Cardiac septum (tissue), 1 donor: ENCODE data around the gene FAM163B. TPM values are rescaled to one million over a fixed set of nuclear protein-coding genes. Genes with fewer than 3 reads are reported as not detected.

Experiments
- DNase-seq: peaks from one replicate; pipeline ENCODE4 v3.0.0-alpha.2; 2020; ENCODE audit warnings: low spot score
- intact Hi-C: fragments of 100-400 bp; cut with DNase I; formaldehyde crosslinking; loops from one replicate; pipeline ENCODE4 v1.14.0; 2022
- long read RNA-seq: library from polyadenylated mRNA; unstranded; transcript quantifications from one replicate; pipeline ENCODE4 v2.0.0, GENCODE V29; 2021
- total RNA-seq: library from RNA; stranded (reverse); fragmentation: NEBNext Ultra II Directional; extraction: Animal tissue kit (Norgen Biotek cat#: 25700); gene quantifications from one replicate; pipeline ENCODE4 v1.2.1, GENCODE V29; 2021
- donor health status: DM: no; HTN: no; CAD: no.

FAM163B gene
- total RNA-seq, result not detected
- long read RNA-seq, result 0 reads

DNA sequence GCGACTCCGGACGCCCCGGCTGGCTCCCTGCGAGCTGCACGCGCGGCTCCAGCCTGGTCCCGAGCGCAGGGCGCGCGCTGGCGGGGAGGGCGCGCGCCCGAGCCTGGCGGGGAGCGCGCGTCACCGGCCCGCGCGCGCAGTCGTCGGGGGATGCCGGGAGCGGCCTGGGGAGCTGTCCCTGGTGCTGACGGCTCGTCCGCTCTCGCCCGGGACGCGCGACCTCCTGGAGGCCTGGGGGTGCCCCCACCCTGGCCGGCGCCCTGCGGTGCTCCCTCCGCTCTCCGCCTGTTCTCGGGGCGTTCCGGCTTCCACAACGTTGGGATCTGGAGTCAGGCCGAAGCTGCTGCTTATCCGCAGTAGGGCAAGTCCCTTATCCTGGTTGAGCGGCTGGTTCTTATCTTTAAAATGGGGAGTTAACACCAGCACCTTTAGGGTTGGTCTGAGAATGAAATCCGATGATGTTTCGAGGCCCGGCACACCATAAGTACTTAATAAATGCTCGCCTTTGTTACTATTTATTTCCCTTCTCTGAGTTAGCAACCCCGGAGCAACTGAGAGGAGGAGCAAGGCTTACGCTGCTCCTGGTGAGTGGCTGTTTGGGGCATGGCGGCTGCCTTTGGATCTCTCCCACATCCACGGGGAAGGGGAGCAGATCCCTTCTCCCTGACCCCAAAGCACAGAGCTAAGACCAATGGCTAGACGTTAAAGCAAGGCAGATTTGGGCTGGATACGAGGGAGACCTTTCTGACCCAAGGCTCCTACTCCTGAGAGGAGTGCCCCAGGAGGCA is at the start of gene FAM163B:
FAM163B (minus strand) TSS at position 79 of the 788 bp plus-strand sequence. CDS start 29,166 bp downstream, outside the sequence.
- DNase-seq, result no peak
- intact Hi-C loops, result no loop called here

DNA sequence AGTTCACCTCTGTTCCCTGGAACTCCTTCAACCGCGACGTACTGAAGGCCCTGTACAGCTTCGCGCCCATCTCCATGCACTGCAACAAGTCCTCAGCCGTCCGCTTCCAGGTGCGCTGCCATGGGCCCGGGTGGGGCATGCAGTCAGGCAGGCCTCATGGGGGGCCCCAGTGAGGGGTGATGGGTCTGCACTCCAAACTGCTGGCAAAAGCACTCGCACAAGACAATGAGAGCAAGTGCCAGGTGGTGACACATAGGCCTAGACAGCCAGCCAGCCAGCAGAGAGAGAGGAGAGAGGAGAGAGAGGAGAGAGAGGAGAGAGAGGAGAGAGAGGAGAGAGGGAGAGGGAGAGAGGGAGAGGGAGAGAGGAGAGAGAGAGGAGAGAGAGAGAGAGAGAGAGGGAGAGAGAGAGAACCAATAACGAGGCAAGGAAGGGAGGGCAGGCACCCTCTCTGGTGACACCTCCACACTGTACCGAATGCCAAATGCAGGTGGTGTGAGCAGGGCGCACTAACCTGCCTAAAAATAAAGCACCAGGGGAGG is 48.0 kb upstream of the FAM163B start:
- intact Hi-C loops, result no loop called here
- no peak for DNase-seq

DNA sequence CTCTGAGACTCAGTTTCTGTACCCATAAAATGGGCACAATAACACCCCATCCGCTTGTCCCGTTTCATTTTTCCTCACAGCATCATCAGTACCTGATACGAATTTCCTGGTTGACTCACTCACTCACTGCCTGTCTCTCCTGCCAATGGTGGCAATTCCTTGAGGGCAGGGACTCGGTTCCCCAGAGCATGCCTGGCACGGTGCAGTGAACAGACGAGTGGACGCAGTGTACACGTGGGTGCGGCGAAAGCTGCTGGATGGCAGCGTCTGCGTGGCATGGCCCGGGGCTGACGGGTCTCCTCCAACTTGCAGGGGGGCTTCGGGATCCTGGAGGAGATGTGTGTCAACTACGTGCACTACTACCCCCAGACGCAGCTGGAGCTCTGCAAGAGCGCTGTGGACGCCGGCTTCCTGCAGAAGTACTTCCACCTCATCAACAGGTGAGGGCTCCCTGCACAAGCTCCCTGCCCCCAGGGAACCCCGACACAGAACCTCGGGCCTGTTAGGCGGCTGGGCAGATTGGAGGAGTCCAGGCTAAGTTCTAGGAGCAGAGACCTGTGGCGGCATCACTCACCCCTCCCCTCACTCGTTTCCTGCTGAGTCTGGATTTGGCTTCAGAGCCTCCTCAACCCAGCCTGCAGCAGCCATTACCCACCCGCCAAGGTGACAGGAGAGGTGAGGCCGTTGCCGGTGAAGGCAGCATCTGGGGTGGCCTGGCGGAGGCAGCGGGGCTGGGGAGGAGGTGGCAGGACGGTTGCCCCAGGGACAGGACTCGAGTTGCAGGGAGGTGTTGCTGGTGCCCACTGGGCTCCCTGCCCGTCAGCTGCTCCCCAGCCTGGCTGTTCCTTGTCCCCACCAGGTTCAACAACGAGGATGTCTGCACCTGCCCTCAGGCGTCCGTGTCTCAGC is 47.3 kb upstream of the FAM163B start:
- intact Hi-C loops, result no loop called here
- no peak for DNase-seq

DNA sequence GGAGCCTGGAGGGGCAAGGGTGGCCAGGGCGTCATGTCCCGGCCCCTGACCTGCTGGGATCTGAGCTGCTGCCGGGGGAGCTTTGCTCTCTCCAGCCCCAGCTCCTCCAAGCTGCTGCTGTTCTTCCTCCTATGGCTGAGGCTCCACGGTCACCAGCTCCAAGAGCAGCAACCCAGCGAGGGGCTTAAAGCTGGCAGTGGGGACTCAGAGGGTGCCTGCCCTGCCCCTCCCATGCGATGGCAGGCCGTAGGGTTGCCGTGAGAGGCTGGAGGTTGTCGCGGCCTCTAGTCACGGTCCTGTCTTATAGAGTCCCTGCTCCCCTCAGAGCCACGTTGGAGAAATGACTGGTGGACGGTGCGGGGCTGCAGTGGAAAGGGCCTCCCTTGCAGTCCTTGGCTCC is 46.5 kb upstream of the FAM163B start:
- no peak for DNase-seq
- intact Hi-C loops, result no loop called here

DNA sequence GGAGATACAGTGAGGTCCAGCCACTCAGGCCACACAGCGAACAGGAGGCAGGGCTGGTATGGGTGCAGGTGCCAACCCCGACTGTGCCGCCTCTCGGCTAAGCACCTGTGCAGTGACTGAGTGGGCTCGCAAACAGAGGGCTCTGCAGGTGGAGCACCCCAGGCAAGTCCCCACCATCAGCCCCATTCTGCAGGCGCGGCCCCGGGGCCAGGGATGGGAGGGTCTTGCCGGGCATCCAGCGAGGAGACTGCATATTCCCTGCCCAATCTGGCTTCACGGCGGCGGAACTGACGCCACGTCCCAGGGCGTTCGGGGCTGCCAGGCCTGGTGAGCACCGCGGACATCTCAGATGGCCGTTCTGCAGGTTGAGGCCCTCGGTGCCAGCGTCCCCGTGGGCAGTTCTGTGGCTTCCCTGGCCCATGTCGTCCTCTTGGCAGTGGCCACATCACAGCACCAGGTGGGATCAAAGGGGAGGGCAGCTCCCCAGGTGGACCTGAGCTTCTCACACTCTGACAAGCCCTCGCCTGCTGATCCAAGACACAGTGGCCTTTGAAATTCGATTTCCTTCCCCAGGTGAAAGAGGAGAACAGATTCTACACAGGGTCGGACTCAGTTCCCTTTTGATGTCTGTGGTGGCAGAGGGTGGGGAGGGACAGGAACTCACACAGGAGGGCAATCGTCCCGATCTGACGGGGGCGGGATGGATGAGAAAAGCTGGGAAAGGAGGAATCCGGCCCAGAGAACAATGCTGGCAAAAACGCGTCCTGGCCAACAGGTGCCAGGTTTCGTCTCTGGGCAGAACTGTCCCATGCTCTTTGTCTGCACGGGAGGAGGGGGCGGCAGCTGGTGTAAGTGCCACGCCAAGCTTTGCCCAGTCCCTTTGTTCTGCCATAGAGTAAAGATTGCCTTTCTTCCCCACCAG is 45.8 kb upstream of the FAM163B start:
- intact Hi-C loops, result no loop called here
- DNase-seq, result no peak

- intact Hi-C loops, result no loop called here
- DNase-seq, result no peak
Measured at GRCh38 chr9:133653638-133654037, 44.4 kb upstream of the FAM163B start.

DNA sequence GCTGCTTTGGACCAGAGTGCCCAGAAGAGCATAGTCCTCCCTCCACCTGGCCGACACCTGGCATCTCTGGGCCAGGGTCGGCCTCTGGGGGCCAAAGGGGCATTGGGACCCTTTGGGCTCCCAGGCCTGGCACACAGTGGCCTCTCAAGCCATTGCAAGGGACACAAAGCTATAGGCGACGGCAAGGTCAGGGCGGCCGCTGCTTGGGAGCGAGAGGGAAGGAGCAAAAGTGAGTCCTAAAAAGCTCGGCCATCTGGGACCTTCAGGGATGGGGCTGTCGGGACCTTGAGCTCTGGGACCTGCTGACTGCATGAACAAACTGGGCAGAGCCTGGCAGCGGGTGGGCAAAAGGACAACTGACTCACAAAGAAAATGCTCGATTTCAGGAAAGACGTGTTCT is 40.8 kb upstream of the FAM163B start:
- intact Hi-C loops, result no loop called here

GRCh38 chr9:133649194-133649593 is 40.0 kb upstream of the FAM163B start:
- no peak for DNase-seq
- intact Hi-C loops, result no loop called here

More for the DNA sequence above, 40.8 kb upstream of the FAM163B start:
- DNase-seq, result no peak

- DNase-seq, result no peak
- intact Hi-C loops, result no loop called here
Measured at GRCh38 chr9:133647765-133648469, 38.7 kb upstream of the FAM163B start.

DNA sequence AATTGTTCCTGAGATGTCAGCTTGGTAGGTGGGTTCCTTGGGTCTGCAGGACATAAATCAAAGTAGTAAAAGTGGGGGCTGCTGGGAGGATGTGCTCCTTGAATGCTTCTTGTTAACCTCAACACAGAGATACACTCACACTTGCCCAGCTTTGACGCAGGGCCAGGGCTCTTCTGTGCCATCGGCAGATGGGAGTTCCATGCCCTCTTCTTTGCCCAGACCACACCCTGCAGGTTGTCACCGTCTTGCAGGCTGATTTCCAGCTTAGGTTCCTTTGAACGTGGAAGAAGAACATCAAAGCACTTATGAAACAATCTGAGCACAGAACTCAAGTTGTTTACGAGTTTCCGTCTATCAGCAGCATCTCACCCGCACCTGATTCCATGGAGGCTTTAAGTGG is 38.0 kb upstream of the FAM163B start:
- intact Hi-C loops, result no loop called here
- DNase-seq, result no peak

- intact Hi-C loops, result no loop called here
- no peak for DNase-seq
Measured at GRCh38 chr9:133645021-133645765, 36.0 kb upstream of the FAM163B start.

GRCh38 chr9:133643978-133644760 is 35.0 kb upstream of the FAM163B start:
- no peak for DNase-seq
- intact Hi-C loops, result no loop called here

DNA sequence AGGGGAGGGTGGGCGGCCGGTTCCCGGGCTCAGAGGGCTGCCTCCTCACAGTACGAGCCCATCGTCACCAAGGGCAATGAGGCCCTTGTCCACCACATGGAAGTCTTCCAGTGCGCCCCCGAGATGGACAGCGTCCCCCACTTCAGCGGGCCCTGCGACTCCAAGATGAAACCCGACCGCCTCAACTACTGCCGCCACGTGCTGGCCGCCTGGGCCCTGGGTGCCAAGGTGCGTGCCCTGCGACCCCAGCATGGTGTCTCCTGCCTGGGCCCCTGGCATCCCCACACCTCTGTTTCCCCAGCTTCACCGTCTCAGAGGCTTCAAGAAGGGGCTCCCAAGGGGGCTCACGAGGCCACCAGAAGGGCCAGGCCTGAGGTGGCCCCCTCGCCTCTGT is 34.2 kb upstream of the FAM163B start:
- no peak for DNase-seq
- intact Hi-C loops, result no loop called here

DNA sequence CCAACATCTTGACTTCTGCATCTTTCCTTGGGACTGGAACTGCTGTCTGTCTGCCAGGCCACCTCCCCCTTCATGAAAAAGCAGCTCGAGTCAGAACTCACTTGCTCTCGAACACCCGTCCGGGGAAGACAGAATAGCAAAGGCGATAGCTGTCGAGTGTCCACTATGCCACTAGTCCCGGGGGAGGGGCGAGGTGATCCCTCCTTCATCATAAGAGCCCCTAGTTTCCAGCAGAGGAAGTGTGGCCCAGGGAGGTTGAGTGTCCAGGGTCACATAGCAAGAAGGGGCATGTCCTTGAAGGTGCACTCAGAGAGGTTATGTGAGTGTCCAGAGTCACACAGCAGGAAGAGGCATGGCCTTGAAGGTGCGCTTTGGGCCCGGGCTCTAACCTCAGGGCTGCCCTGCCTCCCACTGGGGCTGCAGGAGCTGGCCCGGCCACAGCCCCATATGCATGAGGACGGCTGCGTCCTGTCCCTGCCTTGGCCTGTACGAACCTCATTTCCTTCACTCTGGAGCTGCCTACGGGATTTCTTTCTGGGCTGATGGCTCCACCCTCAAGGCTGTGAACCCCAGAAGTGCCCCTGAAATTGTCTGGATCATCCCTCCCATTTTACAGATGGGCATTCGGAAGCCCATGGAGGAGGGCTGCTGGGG is 33.6 kb upstream of the FAM163B start:
- DNase-seq, result no peak
- intact Hi-C loops, result no loop called here

DNA sequence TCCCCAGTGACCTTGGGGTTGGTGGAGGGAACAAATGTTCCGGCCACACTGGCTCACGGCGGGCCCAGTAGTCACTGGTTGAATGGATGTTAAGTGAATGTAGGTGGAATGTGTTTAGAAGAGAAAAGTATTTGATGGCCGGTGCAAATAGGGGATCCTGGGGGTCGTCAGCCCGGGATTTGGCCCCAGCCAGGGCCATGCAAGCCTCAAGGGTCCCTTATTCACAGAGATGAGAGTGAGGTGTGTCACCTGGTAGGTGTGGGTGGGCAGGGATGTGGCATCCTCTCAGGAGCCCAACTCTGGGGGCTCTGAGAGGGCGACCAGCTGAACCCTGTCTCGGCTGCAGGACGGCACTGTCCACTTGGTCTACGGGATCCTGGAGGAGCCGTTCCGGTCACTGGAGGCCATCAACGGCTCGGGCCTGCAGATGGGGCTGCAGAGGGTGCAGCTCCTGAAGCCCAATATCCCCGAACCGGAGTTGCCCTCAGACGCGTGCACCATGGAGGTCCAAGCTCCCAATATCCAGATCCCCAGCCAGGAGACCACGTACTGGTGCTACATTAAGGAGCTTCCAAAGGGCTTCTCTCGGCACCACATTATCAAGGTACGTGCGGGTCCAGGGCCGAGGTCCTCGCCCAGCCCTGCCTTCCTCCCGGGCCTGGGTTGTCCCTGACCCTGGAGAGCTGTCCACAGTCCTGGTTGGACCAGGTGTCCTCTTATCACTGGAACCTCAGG is 32.8 kb upstream of the FAM163B start:
- intact Hi-C loops, result no loop called here
- DNase-seq, result no peak

DNA sequence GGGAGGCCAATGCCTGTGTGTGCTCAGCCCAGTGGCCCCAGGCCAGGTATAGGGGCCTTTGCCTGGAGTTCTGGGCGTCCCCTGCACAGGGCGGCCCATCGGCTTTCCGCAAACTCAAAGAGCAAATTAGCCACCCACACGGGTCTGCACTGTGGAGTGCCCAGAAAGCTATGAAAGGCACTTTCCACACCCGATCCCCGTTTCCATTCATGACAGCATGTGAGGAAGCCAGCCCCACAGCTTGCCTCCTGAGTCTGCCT is 32.1 kb upstream of the FAM163B start:
- intact Hi-C loops, result no loop called here
- DNase-seq, result no peak
